GM18909 (cell line): ENCODE results near the gene SMAD9.
"Not testable (repeated sequence)": the region's sequence is repeated elsewhere in the genome, so short reads cannot be mapped to it uniquely, and the experiment has no call there.

Source experiments
- ATAC-seq: cut with Tn5 transposase; IDR thresholded peaks from one replicate; pipeline ENCODE4 v1.9.1; 2021; ENCODE audit warnings: mild to moderate bottlenecking; ENCODE audit not compliant: unreplicated experiment, poor library complexity

SMAD9 gene

GRCh38 chr13:36912973-36913372 lies 7.1 kb downstream of the SMAD9 start:
- ATAC-seq = no peak

- ATAC-seq = no peak
These were observed 7.7 kb downstream of the SMAD9 start for GRCh38 chr13:36912369-36912768.

GRCh38 chr13:36910545-36910944 lies 9.5 kb downstream of the SMAD9 start:
- no peak for ATAC-seq

GRCh38 chr13:36907821-36908220 lies 12.2 kb downstream of the SMAD9 start:
- no peak for ATAC-seq

GRCh38 chr13:36907266-36907665 lies 12.8 kb downstream of the SMAD9 start:
- ATAC-seq = no peak

- ATAC-seq = no peak
These were observed 14.1 kb downstream of the SMAD9 start for GRCh38 chr13:36905944-36906343.

- no peak for ATAC-seq
These were observed 16.0 kb downstream of the SMAD9 start for GRCh38 chr13:36903925-36904595.

- no peak for ATAC-seq
These were observed 22.9 kb downstream of the SMAD9 start for GRCh38 chr13:36897054-36897616.

- ATAC-seq = no peak
These were observed 28.3 kb downstream of the SMAD9 start for GRCh38 chr13:36891752-36892151.

GRCh38 chr13:36888645-36889044 lies 31.4 kb downstream of the SMAD9 start:
- no peak for ATAC-seq

- no peak for ATAC-seq
These were observed 32.1 kb downstream of the SMAD9 start for GRCh38 chr13:36887758-36888521.

GRCh38 chr13:36885901-36886300 lies 34.1 kb downstream of the SMAD9 start:
- no peak for ATAC-seq

- no peak for ATAC-seq
These were observed 35.8 kb downstream of the SMAD9 start for GRCh38 chr13:36884235-36884634.

- ATAC-seq = no peak
These were observed 36.2 kb downstream of the SMAD9 start for GRCh38 chr13:36883824-36884223.

GRCh38 chr13:36883392-36883791 lies 36.6 kb downstream of the SMAD9 start:
- ATAC-seq = not testable (repeated sequence)

GRCh38 chr13:36882829-36883390 lies 37.1 kb downstream of the SMAD9 start:
- no peak for ATAC-seq

GRCh38 chr13:36880961-36881360 lies 39.1 kb downstream of the SMAD9 start:
- ATAC-seq = no peak

GRCh38 chr13:36879218-36879938 lies 40.7 kb downstream of the SMAD9 start:
- no peak for ATAC-seq

GRCh38 chr13:36875961-36876360 lies 44.1 kb downstream of the SMAD9 start:
- no peak for ATAC-seq

GRCh38 chr13:36875431-36875830 lies 44.6 kb downstream of the SMAD9 start:
- ATAC-seq = no peak

GRCh38 chr13:36872621-36873020 lies 47.4 kb downstream of the SMAD9 start:
- ATAC-seq = no peak
